ENCODE data around the gene RSPH9.

RSPH9 gene

DNA sequence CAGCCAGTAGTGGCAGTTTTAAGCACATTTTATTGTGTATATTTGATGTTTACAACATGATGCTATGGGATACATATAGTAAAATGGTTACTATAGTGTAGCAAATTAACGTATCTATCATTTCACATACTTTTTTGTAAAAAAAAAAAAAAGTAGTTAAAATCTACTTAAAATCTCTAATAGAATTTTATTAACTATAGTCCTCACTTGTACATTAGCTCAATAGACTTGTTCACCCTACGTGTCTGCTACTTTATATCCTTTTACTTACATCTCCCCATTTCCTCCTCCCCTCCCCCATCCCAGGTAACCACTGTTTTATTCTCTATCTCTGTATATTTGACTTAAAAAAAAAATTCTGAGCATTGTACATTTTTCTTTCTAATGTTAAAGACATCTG lies 38.8 kb upstream of the RSPH9 start:
- Histone ChIP-seq H3F3A (ENCODE audit: insufficient read depth, low read length) (no peaks in the 10 kb centered on the region), H3K27me3 (replicated peaks; ENCODE audit: insufficient read depth, low read length) (no peaks in the 10 kb centered on the region), H2AFZ (ENCODE audit: low read length) (no peak overlapping the region), H3K4me3 (ENCODE audit: low read length) (no peak overlapping the region), H3K36me3 (replicated peaks; ENCODE audit: insufficient read depth, low read length) (peaks cover 8% of the 10 kb centered on the region), H3K9me3 (replicated peaks; ENCODE audit: insufficient read depth, low read length) (no peaks in the 10 kb centered on the region), H4K20me1 (ENCODE audit: insufficient read depth, low read length) (no peaks in the 10 kb centered on the region), H3K9me2 (replicated peaks; ENCODE audit: insufficient read depth, low read length) (no peaks in the 10 kb centered on the region), H3K4me2 (ENCODE audit: low read depth, low read length) (no peak overlapping the region), H3K27ac (ENCODE audit: low read length) (no peak overlapping the region), H3K79me2 (ENCODE audit: low read length) (no peaks in the 10 kb centered on the region; the same call in none of the 2 replicates), H3K9ac (ENCODE audit: low read length) (no peak overlapping the region), H3K4me1 (ENCODE audit: low read length) (no peaks in the 10 kb centered on the region)
- TF ChIP-seq EZH2phosphoT487 (IDR thresholded peaks at IDR 0.05; ENCODE audit: low read length) (no peak), EZH2 (optimal IDR thresholded peaks at IDR 0.05; ENCODE audit: low read depth, low read length) (no peak)
- TF ChIP-seq, protein P1, sequence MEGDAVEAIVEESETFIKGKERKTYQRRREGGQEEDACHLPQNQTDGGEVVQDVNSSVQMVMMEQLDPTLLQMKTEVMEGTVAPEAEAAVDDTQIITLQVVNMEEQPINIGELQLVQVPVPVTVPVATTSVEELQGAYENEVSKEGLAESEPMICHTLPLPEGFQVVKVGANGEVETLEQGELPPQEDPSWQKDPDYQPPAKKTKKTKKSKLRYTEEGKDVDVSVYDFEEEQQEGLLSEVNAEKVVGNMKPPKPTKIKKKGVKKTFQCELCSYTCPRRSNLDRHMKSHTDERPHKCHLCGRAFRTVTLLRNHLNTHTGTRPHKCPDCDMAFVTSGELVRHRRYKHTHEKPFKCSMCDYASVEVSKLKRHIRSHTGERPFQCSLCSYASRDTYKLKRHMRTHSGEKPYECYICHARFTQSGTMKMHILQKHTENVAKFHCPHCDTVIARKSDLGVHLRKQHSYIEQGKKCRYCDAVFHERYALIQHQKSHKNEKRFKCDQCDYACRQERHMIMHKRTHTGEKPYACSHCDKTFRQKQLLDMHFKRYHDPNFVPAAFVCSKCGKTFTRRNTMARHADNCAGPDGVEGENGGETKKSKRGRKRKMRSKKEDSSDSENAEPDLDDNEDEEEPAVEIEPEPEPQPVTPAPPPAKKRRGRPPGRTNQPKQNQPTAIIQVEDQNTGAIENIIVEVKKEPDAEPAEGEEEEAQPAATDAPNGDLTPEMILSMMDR (IDR thresholded peaks at IDR 0.05; ENCODE audit: low read length) = no peak
- no peak for DNase-seq

DNA sequence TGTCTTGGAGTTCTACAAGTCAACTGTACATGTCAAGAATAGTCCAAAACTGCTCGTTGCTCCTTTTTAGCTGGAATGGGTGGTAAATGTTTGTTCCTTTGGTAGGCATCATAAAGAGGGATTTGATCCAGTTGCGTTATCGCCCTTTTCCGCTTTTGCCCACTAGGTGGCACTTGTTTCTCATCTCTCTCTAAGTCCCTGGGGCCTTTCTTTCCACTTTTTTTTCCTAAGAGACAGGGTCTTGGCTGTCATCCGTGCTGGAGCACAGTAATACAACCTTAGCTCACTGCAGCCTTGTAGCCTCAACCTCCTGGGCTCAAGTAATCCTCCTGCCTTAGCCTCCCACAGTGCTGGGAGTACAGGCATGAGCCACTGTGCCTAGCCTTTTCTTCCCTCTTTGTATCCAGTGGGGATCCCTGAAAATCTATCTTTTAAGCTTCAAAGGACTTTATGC lies 36.5 kb upstream of the RSPH9 start:
- no peak overlapping the region for H3K4me2 ChIP-seq (ENCODE audit: low read depth, low read length)
- H2AFZ ChIP-seq (ENCODE audit: low read length) = no peak overlapping the region
- H3K9me3 ChIP-seq (replicated peaks; ENCODE audit: insufficient read depth, low read length) = no peaks in the 10 kb centered on the region
- no peaks in the 10 kb centered on the region for H3K4me1 ChIP-seq (ENCODE audit: low read length)
- H3K4me3 ChIP-seq (ENCODE audit: low read length) = no peak overlapping the region
- DNase-seq = peak; percentile 48
- no peak overlapping the region for H3K9ac ChIP-seq (ENCODE audit: low read length)
- no peaks in the 10 kb centered on the region for H3K9me2 ChIP-seq (replicated peaks; ENCODE audit: insufficient read depth, low read length)
- no peaks in the 10 kb centered on the region for H3F3A ChIP-seq (ENCODE audit: insufficient read depth, low read length)
- no peaks in the 10 kb centered on the region; the same call in none of the 2 replicates for H3K79me2 ChIP-seq (ENCODE audit: low read length)
- H3K27me3 ChIP-seq (replicated peaks; ENCODE audit: insufficient read depth, low read length) = no peaks in the 10 kb centered on the region
- no peaks in the 10 kb centered on the region for H4K20me1 ChIP-seq (ENCODE audit: insufficient read depth, low read length)
- H3K27ac ChIP-seq (ENCODE audit: low read length) = no peak overlapping the region
- TF ChIP-seq EZH2 (optimal IDR thresholded peaks at IDR 0.05; ENCODE audit: low read depth, low read length) = no peak
- TF ChIP-seq, protein P1 (IDR thresholded peaks at IDR 0.05; ENCODE audit: low read length) = peak; percentile 80
- TF ChIP-seq EZH2phosphoT487 (IDR thresholded peaks at IDR 0.05; ENCODE audit: low read length) = no peak
- H3K36me3 ChIP-seq (replicated peaks; ENCODE audit: insufficient read depth, low read length) = peaks cover 8% of the 10 kb centered on the region

GRCh38 chr6:43608807-43609206 lies 36.0 kb upstream of the RSPH9 start:
- no peak for DNase-seq
- H3K4me3 ChIP-seq (ENCODE audit: low read length) = no peak overlapping the region
- H3K27ac ChIP-seq (ENCODE audit: low read length) = no peak overlapping the region
- H3K27me3 ChIP-seq (replicated peaks; ENCODE audit: insufficient read depth, low read length) = no peaks in the 10 kb centered on the region
- no peak for TF ChIP-seq EZH2phosphoT487 (IDR thresholded peaks at IDR 0.05; ENCODE audit: low read length)
- TF ChIP-seq, protein P1 (IDR thresholded peaks at IDR 0.05; ENCODE audit: low read length) = no peak
- H3K9ac ChIP-seq (ENCODE audit: low read length) = no peak overlapping the region
- H2AFZ ChIP-seq (ENCODE audit: low read length) = no peak overlapping the region
- no peaks in the 10 kb centered on the region for H4K20me1 ChIP-seq (ENCODE audit: insufficient read depth, low read length)
- no peaks in the 10 kb centered on the region for H3F3A ChIP-seq (ENCODE audit: insufficient read depth, low read length)
- H3K79me2 ChIP-seq (ENCODE audit: low read length) = no peaks in the 10 kb centered on the region; the same call in none of the 2 replicates
- H3K4me1 ChIP-seq (ENCODE audit: low read length) = no peaks in the 10 kb centered on the region
- H3K36me3 ChIP-seq (replicated peaks; ENCODE audit: insufficient read depth, low read length) = peaks cover 8% of the 10 kb centered on the region
- no peak overlapping the region for H3K4me2 ChIP-seq (ENCODE audit: low read depth, low read length)
- H3K9me2 ChIP-seq (replicated peaks; ENCODE audit: insufficient read depth, low read length) = no peaks in the 10 kb centered on the region
- no peaks in the 10 kb centered on the region for H3K9me3 ChIP-seq (replicated peaks; ENCODE audit: insufficient read depth, low read length)

Data from MM.1S (cell line).